ENCODE measurements around the gene PGAP6. TPM values are rescaled to one million over a fixed set of nuclear protein-coding genes. Genes with fewer than 3 reads are reported as not detected.
A peak's percentile ranks its signal among the peaks of the same experiment; 100 is the strongest.

PGAP6 gene
- total and polyA plus RNA-seq, 2 of the 8 experiments (the other 6 are each of a cell fraction or from before 2014, with no cell fraction given) = 86.8 to 364 TPM

DNA sequence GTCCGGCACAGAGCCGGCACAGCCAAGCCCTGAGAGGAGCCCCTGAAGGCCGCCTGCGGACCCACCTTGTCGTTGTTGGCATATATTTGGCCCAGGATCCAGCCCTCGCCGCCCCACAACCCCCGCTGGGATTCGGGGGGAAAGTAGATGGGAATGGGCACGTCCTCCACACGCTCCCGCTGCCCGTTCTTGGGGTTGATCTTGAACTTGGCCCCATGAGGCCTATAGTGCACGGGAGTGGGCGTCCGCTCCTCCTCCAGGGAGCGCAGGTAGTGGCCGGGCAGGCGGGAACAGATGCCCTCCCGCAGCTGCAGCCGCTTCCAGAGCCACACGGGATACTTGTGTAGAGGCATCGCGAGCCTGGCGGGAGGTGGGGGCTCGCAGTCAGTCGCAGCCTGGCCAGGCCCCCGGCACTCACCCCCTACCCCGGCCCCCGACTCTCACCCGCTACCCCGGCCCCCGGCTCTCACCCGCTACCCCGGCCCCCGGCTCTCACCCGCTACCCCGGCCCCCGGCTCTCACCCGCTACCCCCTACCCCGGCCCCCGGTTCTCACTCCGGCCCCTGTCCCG is 11.8 kb downstream of the PGAP6 start:
- H4K20me1 ChIP-seq (replicated peaks in 1 of 2; ENCODE audit: control insufficient read depth in 1 of 2, insufficient read depth in 2 of 2, low read length in 2 of 2) = peaks cover 8 to 29% of the 10 kb centered on the region in 2 experiments
- H3K79me1 ChIP-seq (ENCODE audit: low read depth, low read length) = no peaks in the 10 kb centered on the region; the same call in 1 of the 2 replicates
- no peaks in the 10 kb centered on the region; a peak in 1 of 4 replicates for H3K79me2 ChIP-seq (ENCODE audit: control insufficient read depth in 1 of 2, insufficient read depth in 2 of 2, low read length in 2 of 2)
- peak overlapping the region; percentile 15 for H4K5ac ChIP-seq (ENCODE audit: insufficient read length, low read depth, low read length)
- no peak overlapping the region for H3K23ac ChIP-seq (ENCODE audit: insufficient read length)
- peak overlapping the region in 1 of 4 experiments; percentile 13; a peak in 2 of 7 replicates for H3K9ac ChIP-seq (replicated peaks in 1 of 4; ENCODE audit: extremely low read depth in 1 of 4, low read depth in 3 of 4, low read length in 3 of 4)
- 30% methylated on average over 18 of the region's 44 CpGs; no CpG with 5 or more reads in 1 of the 2 experiments for WGBS, 2 experiments (ENCODE audit: extremely low coverage in 1 of 2, insufficient coverage in 1 of 2, insufficient read length in 1 of 2, insufficient replicate concordance in 2 of 2, low coverage in 1 of 2, low lambda C conversion rate in 2 of 2, missing lambda C conversion rate in 1 of 2)
- H2AFZ ChIP-seq (ENCODE audit: low read length) = no peak overlapping the region
- H4K8ac ChIP-seq (ENCODE audit: extremely low read depth, insufficient read depth, low read length) = no peak overlapping the region; the same call in 1 of the 2 replicates
- CTCF ChIA-PET (ENCODE audit: partially characterized antibody) = interaction anchor here (0.9 to 1.8 kb wide), 5 partner anchors 20 to 52 kb away, joined by 3 to 5 read pairs (median 3); no protein-coding TSS in a partner anchor
- H3K27ac ChIP-seq (ENCODE audit: low read depth, low read length) = no peak overlapping the region
- peak overlapping the region; percentile 32 for H3K4ac ChIP-seq (replicated peaks; ENCODE audit: insufficient read length, low read depth, low read length)
- FAIRE-seq = no peak
- no peak overlapping the region for H2BK120ac ChIP-seq (replicated peaks; ENCODE audit: low read depth, low read length)
- H3K56ac ChIP-seq (replicated peaks; ENCODE audit: insufficient read length, low read depth, low read length) = peak overlapping the region; percentile 46
- H3K9me3 ChIP-seq (ENCODE audit: insufficient read depth in 2 of 2, low read depth in 1 of 2, low read length in 1 of 2) = no peaks in the 10 kb centered on the region
- H3K27me3 ChIP-seq (replicated peaks in 1 of 4; ENCODE audit: control insufficient read depth in 3 of 4, extremely low read depth in 1 of 4, insufficient read depth in 3 of 4, low read length in 3 of 4) = no peaks in the 10 kb centered on the region
- H3K4me3 ChIP-seq (ENCODE audit: extremely low read depth in 1 of 4, insufficient read depth in 2 of 4, low read depth in 3 of 4, low read length in 4 of 4) = peak overlapping the region; percentile 23 to 60 (median 49); a peak in 7 of 8 replicates
- no peak overlapping the region for H2AK5ac ChIP-seq (ENCODE audit: low read depth, low read length)
- H3K4me2 ChIP-seq (ENCODE audit: insufficient read depth in 1 of 2, low read depth in 2 of 2, low read length in 2 of 2) = peak overlapping the region; percentile 70 to 76
- POLR2A ChIA-PET (ENCODE audit: partially characterized antibody) = interaction anchor here (0.7 to 2.5 kb wide), 11 partner anchors 8 to 346 kb away, joined by 3 to 11 read pairs (median 5); partner anchors contain the start of gene FAM234A
- H3K18ac ChIP-seq (ENCODE audit: extremely low read depth, low read length) = no peak overlapping the region
- H3K23me2 ChIP-seq (ENCODE audit: low read depth, low read length) = no peaks in the 10 kb centered on the region; the same call in 1 of the 2 replicates
- peaks cover 20 to 49% (median 41%) of the 10 kb centered on the region in 4 experiments for H3K36me3 ChIP-seq (ENCODE audit: control insufficient read depth in 2 of 4, insufficient read depth in 4 of 4, low read length in 3 of 4)
- no peak overlapping the region for H2BK12ac ChIP-seq (ENCODE audit: low read depth, low read length)
- H2BK20ac ChIP-seq (ENCODE audit: low read length) = no peak overlapping the region
- H2BK15ac ChIP-seq (ENCODE audit: low read length) = no peak overlapping the region
- H3K14ac ChIP-seq (ENCODE audit: insufficient read length) = no peak overlapping the region
- peak in 1 of 2 experiments; percentile 69 for DNase-seq (ENCODE audit: low read depth in 1 of 2, low spot score in 2 of 2)
- peak overlapping the region; percentile 63; the same call in 1 of the 2 replicates for H2BK5ac ChIP-seq (ENCODE audit: low read depth, low read length)
- H3K4me1 ChIP-seq (replicated peaks in 1 of 4; ENCODE audit: control insufficient read depth in 3 of 4, insufficient read depth in 4 of 4, low read length in 3 of 4) = peaks cover 0 to 10% (median 8%) of the 10 kb centered on the region in 4 experiments; a peak in 5 of 7 replicates
- H4K91ac ChIP-seq (replicated peaks; ENCODE audit: insufficient read length, low read length) = peak overlapping the region; percentile 54
- TF ChIP-seq, protein P1, sequence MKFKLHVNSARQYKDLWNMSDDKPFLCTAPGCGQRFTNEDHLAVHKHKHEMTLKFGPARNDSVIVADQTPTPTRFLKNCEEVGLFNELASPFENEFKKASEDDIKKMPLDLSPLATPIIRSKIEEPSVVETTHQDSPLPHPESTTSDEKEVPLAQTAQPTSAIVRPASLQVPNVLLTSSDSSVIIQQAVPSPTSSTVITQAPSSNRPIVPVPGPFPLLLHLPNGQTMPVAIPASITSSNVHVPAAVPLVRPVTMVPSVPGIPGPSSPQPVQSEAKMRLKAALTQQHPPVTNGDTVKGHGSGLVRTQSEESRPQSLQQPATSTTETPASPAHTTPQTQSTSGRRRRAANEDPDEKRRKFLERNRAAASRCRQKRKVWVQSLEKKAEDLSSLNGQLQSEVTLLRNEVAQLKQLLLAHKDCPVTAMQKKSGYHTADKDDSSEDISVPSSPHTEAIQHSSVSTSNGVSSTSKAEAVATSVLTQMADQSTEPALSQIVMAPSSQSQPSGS (IDR thresholded peaks at IDR 0.05; ENCODE audit: low read length) = no peak
- TF ChIP-seq, protein P2, sequence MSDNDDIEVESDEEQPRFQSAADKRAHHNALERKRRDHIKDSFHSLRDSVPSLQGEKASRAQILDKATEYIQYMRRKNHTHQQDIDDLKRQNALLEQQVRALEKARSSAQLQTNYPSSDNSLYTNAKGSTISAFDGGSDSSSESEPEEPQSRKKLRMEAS (IDR thresholded peaks at IDR 0.05) = 0 out of 2 replicates have a peak, but pooled peaks have one; percentile 36
- TF ChIP-seq EP300 (IDR thresholded peaks at IDR 0.05; ENCODE audit: borderline replicate concordance in 1 of 2, low read depth in 2 of 2, low read length in 2 of 2) (no peak), RAD21 (IDR thresholded peaks at IDR 0.05 in 1 of 2, conservative IDR thresholded peaks at IDR 0.05 in 1 of 2; ENCODE audit: low read depth in 2 of 2, low read length in 2 of 2) (no peak), HDAC2 (IDR thresholded peaks at IDR 0.05; ENCODE audit: borderline replicate concordance in 1 of 2, low read depth in 2 of 2, low read length in 2 of 2) (no peak), GABPA (IDR thresholded peaks at IDR 0.05; ENCODE audit: borderline replicate concordance, insufficient read depth, low read length) (no peak), POLR2A (IDR thresholded peaks at IDR 0.05; ENCODE audit: control extremely low read depth in 1 of 2, low read depth in 2 of 2, low read length in 2 of 2) (no peak), BCL11A (IDR thresholded peaks at IDR 0.05; ENCODE audit: low read depth in 2 of 2, low read length in 2 of 2) (no peak), NRF1 (IDR thresholded peaks at IDR 0.05; ENCODE audit: low read depth, low read length) (no peak)

Measured in H1 (cell line).